HG03378 (cell line): ENCODE data around the gene SLC8A1.

ENCODE experiments used
- ATAC-seq: cut with Tn5 transposase; IDR thresholded peaks from one replicate; pipeline ENCODE4 v1.9.1; 2021; ENCODE audit warnings: mild to moderate bottlenecking, moderate library complexity; ENCODE audit not compliant: unreplicated experiment

SLC8A1 gene

GRCh38 chr2:40451918-40452605 lies at the start of gene SLC8A1:
Gene SLC8A1, minus strand, starts transcription at chr2:40452090.
- ATAC-seq, result no peak

DNA sequence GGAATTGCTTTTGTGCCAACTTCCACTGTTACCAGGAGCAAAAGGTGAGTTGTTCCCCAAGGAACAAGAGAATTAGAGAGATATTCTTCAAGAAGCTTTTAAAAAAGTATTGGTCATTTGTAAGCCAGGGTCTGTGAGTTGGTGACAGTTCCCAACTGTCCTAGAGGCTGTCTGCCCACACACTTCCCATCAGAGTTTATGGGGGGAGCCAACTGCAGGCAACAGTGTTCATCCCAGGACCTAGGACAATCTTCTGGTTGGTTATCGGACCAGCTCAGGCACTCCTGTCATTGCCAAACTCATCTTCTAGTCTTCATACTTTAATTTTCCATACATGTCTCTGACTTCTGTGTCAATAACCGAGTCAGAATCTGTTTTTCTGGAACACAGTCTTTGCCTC lies 47.5 kb upstream of the SLC8A1 start:
- no peak for ATAC-seq

GRCh38 chr2:40497251-40497859 lies 45.5 kb upstream of the SLC8A1 start:
- no peak for ATAC-seq

GRCh38 chr2:40489678-40489960 lies 37.7 kb upstream of the SLC8A1 start:
- no peak for ATAC-seq

- no peak for ATAC-seq
Measured at GRCh38 chr2:40488927-40489677, 37.2 kb upstream of the SLC8A1 start.

GRCh38 chr2:40488101-40488601 lies 36.3 kb upstream of the SLC8A1 start:
- ATAC-seq, result no peak

- ATAC-seq, result no peak
Measured at GRCh38 chr2:40487602-40488001, 35.7 kb upstream of the SLC8A1 start.

DNA sequence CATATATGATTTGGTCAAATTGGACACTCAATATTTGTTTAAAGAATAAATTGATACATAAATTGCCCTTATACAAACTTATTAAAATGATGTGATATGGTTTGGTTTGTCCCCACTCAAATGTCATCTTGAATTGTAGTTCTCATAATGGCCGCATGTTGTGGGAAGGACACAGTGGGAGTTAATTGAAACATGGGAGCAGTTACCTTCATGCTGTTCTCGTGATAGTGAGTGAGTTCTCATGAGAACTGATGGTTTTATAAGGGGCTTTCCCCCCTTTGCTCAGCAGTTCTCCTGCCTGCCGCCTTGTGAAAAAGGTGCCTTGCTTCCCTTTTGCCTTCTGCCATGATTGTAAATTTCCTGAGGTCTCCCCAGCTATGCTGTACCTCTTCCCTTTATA lies 34.0 kb upstream of the SLC8A1 start:
- no peak for ATAC-seq

DNA sequence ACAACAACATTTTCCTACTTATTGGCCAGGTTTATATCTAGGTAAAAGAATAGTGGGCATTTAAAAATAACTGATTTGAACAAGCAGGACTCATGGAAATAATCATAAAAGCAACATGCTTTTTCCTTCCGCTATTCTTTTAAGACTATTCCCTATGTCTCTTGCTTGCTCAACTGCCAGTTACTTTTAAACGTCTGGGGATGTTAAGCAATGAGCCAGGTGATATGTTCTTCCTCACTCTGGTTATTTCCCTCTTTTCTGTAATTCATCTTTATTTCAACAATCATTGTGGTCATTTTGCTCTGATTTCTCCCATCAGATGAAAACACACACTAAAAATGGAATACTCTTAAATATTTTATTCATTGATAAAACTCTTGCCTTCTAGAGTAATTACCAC lies 33.4 kb upstream of the SLC8A1 start:
- ATAC-seq, result no peak

DNA sequence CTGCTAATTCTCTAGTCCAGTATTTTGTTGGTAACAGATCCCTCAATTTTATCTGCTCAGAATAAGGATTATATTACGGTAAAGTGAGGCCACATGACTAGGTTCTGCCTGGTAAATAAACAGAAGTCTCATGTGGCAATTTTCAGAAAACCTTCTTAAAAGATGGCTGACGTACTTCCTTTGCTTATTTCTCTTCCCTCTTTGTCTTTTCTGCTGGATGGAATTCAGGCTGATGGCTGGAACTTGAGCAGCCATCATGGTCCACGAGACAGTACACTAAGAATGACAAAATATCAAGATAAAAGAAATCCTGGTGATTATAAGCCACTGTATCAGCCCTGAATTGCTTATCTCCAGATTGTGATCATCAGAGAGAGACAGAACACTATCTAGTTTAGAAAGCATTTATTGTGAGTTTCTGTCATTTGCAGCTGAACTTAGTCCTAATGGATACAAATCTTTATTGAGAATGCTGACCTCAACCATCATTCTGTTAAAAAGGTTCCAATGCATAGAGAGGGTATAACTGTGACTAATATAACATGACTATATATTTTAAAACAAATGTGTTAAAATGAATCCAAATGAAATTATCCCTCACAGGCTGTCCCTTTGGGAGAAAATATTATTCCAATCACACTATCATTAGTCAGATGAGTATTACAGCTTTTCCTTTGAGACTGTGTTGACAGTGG lies 31.8 kb upstream of the SLC8A1 start:
- no peak for ATAC-seq

DNA sequence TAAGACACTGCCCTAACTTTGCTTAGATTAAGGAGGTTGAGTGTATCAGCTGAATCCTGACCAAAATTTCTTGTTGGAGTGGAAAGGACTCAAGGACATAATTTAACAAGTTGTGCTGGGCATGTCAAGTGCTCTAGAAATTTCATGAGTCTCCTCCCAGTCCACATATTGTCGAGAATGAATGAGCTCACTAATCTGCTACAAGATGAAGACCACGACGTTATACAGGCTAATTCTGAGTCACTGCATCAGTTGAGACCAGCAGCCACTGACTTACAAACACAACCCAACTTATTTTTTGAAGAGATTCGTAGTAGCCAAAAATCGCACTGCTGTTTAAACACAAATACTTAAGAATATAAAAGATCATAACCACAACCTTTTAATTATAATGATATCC lies 28.7 kb upstream of the SLC8A1 start:
- ATAC-seq, result no peak

- ATAC-seq, result no peak
Measured at GRCh38 chr2:40480073-40480472, 28.2 kb upstream of the SLC8A1 start.

GRCh38 chr2:40477361-40477760 lies 25.5 kb upstream of the SLC8A1 start:
- ATAC-seq, result no peak

GRCh38 chr2:40476436-40476835 lies 24.5 kb upstream of the SLC8A1 start:
- ATAC-seq, result no peak

DNA sequence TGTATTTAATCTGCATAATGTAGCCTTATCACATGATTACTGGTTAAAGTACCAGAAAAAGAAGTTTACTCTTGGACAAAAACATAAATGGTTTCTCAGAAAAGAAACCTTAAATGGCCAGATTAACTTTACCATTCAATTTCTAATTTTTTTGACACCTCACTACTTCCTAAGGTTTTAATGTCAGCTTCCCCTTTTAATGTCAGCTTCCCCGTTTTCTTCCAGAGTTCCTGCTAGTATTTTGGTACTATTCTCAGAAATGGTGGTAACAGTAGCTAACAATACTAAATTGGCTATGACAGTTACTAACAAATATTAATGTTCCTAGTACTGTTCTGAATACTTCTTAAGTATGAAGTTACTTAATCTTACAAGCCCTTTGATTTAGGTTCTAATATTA lies 22.4 kb upstream of the SLC8A1 start:
- ATAC-seq, result no peak

GRCh38 chr2:40471866-40472265 lies 20.0 kb upstream of the SLC8A1 start:
- no peak for ATAC-seq

GRCh38 chr2:40470822-40471813 lies 19.2 kb upstream of the SLC8A1 start:
- no peak for ATAC-seq

GRCh38 chr2:40466935-40467572 lies 15.2 kb upstream of the SLC8A1 start:
- no peak for ATAC-seq

DNA sequence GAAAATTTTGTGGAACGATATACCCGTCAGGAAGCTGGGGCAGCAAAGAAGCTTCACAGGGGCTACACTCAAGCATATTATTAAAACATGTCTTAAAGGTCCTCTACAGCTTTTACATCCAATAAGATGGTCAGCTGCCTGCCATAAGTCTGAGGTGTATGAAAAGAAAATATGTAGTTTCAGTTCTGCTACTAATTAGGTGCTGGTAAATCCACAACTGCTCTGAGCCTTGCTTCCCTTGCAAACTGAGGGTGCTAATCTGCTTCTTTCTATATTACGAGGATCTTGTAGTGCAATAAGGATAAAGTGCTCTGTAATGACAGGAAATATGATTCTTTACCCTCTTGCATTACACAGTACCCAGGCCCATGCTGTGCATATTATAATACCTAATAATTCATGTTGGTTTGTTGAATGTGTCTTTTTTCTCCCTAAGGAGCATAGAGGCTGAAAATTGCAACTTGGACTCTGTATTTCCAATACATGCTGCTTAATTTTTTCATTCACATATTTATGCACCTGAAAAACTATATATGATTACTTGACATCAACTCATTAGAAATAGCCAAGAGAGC lies 14.5 kb upstream of the SLC8A1 start:
- ATAC-seq, result no peak

DNA sequence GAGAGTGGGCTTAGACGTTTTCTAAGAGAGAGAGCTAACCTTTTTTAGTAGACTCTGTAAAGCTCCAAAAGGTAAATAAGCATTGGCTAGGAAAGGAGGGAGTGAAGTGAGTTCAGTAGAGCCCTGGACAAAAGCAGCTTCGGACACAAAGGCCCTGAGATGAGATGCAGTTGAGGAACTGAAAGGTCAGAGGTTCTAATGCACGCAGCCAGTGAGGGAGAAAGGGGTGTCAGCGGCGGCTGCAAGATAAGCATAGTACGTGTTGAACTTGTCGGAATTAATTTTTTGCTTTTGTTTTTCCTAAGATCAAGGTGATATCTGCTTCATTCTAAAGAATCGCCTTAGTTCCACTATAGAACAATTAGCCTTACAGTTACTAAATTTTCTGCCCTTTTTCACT lies 11.2 kb upstream of the SLC8A1 start:
- ATAC-seq, result no peak
